EL (cell line): ENCODE results near the gene TTC27.
"Not testable (repeated sequence)": the region's sequence is repeated elsewhere in the genome, so short reads cannot be mapped to it uniquely, and the experiment has no call there.

Source experiments
- DNase-seq: peaks from one replicate; pipeline ENCODE4 v3.0.0-alpha.2; 2016

The TTC27 gene

DNA sequence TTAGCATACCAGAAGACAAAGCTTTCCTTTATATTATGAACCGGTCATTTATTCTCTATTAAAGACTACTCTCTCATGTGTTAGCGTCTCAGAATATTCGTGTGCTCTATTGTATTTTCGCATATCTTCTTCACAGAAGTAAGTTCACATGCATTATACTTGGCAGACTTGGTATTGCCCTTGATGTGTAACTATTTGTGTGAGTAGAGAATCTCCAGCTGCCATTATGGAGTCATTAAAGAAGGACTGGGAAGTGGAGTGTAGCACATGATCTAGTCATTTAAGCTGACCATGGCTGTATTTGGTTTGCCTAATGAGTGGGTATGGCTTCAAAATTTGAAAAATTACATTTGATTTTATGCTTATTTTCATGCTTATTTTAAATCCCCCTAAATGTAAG, 92.9 kb downstream of the TTC27 start:
- DNase-seq = no peak

DNA sequence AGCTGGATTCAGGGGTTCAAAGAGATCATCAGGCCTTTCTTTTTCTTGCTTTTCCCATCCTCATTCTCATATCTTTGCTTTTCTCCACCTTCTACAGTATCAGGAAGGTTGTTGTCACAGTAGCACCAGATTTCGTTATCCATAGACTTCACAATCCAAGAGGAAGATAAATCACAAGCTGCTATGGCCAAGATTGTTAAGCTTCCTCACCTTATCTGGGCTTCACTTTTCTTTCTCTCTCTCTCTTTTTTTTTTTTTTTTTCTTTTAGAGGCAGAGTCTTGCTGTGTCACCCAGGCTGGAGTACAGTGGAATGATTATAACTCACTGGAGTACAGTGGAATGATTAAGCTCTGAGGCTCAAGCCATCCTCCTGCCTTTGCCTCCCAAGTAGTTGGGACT, 93.5 kb downstream of the TTC27 start:
- no peak for DNase-seq

DNA sequence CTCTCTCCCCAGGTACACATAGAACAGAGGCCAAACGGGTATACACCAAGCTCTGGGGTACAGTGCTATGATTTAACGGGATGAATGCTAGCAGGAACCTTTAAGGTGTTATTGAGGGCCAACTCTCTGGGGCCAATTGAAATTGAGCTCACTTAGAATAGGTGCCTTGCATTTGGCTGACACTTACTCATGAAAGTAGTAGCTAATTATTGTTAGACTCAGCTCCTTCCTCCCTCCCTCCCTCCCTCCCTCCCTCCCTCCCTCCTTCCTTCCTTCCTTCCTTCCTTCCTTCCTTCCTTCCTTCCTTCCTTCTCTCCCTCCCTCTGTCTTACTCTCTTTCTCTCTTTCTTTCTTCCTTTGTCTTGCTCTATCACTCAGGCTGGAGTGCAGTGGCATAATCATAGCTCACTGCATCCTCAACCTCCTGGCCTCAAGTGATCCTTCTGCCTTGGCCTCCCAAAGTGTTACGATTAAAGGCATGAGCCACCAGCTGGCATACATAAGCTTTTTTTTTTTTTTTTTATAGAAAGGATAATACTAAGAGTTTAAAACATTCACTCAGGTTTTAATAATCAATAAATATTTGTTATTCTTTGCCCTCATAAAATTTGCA, 95.7 kb downstream of the TTC27 start:
- DNase-seq = no peak

DNA sequence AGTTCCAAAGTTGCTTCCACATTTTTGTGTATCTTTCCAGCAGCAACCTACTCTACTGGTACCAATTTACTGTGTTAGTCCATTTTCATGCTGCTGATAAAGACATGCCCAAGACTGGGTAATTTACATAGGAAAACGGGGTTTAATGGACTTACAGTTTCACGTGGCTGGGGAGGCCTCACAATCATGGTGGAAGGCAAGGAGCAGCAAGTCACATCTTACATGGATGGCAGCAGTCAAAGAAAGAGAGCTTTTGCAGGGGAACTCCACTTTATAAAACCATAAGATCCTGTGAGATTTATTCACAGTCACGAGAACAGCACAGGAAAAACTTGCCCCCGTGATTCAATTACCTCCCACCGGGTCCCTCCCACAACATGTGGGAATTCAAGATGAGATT, 98.8 kb downstream of the TTC27 start:
- not testable (repeated sequence) for DNase-seq

DNA sequence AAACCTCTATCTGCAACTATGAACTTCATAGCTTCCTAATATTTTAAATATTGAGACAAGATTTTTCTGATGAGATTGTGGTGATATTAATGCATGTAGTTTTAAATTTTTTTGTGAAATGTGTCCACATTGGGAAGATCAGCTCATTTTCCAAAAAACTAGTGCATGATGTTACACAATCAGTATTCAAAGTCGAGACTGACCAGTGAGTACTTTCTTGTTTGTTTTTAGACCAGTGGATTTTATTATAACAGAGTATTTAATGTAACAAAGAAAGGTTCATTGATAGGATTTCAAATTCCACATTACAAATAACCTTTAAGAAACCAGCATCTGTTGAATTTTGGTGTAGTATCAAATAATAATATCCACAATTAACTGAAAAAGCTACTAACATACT, 99.3 kb downstream of the TTC27 start:
- no peak for DNase-seq

DNA sequence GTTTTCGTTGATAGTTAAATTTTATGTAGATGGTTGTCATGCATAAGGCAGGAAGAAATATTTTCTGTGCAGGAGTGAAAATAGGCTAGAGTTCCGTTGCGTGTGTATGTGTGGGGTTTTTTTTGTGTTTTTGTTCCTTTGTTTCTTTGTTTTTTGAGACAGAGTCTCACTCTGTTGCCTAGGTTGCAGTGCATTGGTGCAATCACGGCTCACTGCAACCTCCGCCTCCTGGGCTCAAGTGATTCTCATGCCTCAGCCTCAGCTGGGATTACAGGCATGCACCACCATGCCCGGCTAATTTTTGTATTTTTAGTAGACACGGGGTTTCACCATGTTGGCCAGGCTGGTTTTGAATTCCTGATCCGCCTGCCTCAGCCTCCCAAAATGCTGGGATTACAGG, 103.1 kb downstream of the TTC27 start:
- DNase-seq = not testable (repeated sequence)

DNA sequence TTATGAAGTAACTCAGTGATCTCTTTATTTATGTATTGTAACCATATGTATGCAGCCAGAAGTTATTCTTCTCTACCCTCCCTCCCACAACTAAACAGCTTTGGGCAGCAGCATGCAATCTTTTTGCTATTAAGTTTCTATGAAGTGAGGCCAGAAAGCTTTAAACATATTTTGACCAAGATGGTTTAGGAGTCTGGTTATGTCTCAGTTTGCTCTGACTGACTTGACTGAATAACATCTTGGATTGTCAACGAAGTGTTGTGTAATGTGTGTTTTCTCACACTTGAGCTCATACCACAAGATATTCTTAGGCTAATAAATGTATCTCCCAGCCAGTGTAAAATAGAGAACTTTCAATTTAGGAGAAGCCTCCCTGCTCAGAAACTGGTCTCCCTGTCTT, 104.3 kb downstream of the TTC27 start:
- no peak for DNase-seq

DNA sequence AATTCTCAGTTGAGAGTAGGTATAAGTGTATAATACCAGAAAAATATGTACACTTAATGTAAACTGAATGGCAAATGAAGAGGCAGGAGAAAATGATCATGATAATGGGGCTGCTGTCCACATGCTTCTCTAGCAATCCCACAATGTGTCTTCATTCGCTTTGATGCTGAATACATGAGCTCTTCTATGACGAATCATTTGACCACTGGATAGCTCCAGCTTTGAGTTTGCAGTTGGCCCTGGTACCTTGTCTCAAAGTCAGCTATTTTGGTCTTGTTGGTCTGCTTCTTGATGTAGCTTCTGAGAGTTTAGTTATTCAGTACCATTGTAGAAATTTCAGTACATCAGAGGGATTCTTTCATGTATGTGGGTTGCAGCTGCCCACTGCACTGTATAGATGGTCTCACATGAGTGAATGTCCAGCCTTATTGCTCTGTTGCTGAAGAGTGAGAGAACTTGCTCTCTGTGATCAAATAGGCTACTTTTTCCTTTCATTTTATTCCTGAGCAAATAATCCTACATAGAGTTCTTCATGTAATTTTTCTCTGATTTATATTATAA, 105.1 kb downstream of the TTC27 start:
- no peak for DNase-seq

DNA sequence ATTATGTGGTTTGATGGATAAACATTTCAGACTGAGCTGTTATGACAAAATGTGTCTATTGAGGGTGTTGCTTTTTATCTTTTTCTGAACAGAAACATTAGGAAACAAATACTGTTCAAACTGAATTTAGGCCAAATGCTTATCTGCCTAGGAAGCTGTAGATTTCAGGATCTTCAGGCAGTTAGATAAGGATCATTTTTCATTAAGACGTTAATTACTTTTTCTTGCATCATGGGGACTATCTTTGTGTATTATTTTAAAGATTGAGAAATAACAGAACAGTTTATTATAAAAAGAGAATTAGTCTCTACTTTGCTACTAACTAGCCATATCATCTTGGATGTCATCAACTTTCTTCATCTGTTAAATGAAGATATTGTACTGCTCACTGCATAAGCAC, 107.5 kb downstream of the TTC27 start:
- DNase-seq = no peak

DNA sequence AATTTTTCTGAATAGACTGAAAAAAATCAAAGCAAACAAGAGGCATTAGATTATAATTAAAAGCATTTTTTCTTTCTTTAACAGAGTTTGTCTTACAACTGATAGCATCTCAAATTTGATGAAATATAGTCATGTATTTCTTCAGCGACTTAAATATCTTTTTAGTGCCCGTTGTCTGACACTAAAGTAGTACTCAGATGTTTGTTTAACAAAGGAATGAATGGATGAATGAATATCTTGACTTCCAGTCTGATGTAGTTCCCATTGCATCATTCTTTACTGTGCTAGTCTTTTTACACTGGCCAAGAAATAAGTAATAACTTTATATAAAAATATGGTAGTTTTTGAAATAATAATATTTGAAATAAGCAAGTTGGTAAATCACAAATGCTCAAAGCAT, 111.1 kb downstream of the TTC27 start:
- DNase-seq = no peak

DNA sequence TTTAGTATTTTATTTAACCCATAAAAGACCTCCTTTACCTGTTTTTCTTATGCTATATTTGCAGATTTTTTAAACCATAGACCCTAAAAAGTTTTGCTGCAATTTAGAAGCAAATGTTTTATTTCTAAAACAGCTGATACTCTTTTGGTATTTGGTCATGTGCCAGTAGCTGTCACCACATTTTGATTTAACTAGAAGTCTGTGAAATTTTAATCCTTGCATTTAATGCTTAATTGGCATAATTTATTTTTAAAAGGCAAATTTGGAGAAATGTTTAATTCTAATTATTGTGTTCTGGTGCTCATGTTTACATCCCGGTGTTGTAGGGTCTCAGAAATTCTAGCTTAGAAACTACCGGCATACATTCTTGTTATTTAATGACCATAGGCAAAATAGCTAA, 111.8 kb downstream of the TTC27 start:
- no peak for DNase-seq

DNA sequence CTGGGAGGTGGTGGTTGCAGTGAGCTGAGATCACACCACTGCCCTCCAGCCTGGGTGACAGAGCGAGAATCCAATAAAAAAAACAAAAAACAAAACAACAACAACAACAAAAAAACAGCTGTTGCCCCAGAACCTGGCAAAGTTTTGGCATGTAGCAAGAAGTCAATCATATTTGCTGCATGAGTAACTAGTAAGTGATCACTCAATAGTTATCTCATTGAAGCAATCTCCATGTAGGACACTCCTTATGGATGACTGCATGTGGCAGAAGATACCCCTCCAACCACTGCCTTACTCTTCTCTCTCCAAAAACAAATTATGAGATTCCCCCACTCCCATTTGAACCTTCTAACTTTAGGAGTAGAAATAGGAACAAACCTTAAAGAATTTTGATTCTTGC, 113.7 kb downstream of the TTC27 start:
- peak; percentile 27 for DNase-seq

DNA sequence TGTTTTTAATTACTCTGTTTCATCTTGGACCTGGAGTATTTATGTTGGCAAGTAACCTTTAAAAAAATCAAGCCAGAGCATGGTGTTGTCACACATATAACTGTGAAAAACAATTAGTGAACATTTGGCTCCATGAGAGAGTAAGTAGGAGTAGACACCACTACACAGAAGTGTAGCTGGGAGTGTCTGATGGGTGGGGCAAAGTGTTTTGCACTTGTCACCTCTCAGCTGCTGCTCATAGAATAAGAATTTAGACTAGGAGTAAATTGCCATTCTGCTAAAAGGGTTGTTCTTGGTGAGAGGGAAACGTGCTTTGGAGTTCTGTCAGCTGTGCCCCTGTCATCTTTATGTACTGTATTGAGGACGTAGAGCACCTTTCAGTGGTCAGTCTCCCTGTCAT, 114.5 kb downstream of the TTC27 start:
- no peak for DNase-seq

DNA sequence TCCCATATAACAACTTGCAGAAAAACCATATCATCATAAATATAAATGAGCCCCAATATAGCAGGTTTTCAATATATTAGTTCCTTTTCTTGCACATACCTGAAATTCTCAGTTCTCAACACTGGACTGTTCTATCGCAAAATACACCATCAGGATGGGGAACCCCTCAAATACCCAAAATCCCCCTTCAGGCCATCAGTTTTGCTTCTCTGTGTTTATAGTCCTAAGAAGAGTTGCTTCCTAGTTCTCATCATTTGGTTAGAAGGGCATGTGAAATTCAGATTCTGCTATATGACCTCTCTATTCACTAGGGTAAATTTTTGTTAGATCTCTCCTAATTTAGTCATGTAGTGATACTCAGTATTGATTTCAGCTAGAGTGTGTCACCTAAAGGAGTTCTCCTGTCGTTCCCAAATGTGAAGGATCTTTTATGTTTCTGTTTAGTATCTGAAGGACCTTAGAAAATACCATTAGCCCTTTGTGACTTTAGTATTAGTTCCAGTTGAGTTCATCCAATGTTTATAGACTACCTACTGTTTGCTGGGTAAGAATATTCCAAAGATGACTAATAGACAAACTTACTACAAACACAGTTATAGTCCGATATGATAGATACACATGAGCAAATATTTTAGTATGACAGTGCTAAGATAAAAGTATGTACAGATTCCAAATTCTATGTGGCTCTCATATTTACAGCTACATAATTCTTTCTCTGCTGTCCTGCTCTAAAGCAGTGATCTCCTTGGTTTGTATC, 115.8 kb downstream of the TTC27 start:
- DNase-seq = peak; percentile 34

DNA sequence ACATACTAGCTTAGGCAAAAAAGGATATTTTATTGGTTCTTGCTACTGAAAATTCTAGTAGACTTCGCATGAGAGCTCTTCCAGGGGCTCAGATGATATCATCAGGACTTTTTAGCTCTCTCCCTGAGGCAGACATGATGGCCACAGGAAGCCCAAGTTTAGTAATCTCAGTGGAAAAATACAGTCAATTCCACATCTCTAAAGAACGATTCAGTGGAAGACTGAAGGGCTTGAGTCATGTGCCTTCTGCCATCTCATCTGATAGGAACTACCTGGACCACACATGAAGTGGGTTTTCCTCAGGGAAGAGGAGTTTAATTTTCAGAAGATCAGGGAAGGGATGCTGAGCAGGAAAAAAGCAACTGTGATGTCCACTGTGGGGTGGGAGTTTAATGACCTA, 117.3 kb downstream of the TTC27 start:
- DNase-seq = peak; percentile 68

DNA sequence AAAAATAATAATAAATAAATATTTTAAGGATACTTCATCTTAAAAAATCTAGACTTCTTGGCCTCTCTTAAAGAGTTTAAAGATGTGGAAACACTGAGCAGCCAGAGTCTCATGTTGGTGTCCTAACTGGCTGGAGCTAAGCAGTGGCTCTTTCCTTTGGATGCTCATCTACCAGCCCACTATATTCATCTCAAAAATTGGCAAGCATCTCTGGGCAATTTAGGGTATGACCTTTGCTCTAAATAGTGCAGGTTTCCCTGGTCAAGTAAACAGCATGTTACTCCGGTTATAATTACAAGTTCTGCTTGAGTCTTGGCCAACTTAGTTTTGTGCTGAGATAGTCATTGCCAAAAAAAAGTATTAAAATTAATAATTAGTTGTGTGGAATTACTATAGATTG, 117.8 kb downstream of the TTC27 start:
- DNase-seq = no peak

DNA sequence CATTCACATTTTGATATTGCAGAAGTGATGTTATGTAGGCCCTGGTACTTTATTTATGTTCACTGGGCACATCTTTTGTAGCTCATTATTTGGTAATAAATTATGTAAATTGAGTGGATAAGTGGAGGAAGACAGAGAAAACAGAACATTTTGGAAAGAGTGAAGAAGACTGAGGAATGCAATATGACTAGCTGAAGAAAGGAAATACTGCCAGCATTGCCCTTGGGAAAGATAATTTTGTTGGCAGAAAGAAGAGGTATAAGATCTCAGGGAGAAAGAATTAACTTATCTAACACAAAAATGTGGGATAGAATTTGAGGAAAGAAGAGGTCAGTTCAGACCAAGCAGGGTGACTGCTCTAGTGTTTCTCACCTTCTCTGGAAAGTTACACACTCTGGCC, 118.8 kb downstream of the TTC27 start:
- no peak for DNase-seq

DNA sequence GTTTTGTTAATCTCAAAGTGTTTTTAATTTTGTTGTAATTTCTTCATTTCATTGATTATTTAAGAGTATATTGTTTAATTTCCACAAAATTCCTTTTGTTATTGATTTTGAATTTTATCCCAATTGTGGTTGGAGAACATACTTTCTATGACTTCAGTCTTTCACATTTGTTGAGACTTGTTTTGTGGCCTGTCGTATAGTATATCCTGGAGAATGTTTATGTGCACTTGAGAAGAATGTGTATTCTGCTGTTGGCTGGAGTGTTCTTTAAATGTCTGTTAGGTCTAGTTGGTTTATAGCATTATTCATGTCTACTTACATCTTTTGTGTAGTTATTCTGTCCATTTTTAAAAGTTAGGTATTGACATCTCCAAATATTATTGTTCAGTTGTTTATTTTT, 120.3 kb downstream of the TTC27 start:
- no peak for DNase-seq

DNA sequence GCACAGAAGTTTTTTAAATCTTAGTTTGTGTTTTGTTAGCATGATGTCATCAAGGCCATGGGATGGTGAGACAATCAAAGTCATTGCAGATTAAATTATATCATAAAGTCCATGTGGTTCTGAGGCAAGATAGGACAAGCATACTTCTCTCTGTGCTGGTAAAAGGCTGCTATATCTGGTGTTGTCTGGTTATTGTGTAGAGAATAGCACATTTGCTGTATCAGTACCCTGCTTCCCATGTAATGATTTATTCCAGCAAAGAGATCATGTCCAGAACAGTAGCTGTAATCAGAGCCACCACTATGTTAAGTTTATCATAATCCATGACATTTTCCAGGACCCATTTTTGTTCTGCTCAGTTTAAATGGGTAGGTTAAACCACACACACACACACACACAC, 123.0 kb downstream of the TTC27 start:
- no peak for DNase-seq

DNA sequence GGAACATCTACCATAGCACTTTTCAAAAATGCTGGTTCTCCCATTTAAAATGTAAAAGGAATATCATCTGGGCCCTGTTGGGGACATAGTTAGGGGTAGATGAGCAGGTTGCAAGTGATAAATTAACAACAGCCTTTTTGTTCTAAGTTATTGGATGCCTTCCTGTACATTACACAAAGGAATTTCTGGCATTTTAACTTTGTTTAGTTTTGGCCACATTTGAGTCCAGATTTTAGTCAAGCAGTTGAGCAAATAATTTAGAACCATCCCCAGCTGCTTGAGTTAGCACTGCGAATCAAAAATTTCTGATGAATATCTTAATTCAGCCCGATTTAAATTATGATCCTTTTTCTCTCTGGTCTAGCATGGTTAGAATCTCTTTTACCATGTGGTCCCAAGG, 124.4 kb downstream of the TTC27 start:
- peak; percentile 43 for DNase-seq

DNA sequence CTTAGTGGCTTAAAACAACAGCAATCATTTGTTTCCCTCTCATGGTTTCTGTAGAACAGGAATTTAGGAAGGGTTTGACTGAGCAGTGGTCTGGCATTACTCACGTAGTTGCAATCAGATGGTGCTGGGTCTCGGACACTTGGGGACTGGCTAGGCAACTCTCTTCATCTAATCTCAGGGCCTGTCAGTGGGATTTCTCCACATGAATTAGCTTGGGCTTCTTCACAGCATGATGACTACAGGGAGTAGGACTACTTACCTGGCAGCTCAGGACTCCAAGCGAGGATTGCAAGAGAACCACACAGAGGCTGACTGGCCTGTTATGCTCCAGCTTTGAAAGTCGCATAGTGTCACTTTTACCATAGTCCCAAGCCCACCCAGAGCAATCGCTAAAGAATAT, 125.1 kb downstream of the TTC27 start:
- DNase-seq = no peak

DNA sequence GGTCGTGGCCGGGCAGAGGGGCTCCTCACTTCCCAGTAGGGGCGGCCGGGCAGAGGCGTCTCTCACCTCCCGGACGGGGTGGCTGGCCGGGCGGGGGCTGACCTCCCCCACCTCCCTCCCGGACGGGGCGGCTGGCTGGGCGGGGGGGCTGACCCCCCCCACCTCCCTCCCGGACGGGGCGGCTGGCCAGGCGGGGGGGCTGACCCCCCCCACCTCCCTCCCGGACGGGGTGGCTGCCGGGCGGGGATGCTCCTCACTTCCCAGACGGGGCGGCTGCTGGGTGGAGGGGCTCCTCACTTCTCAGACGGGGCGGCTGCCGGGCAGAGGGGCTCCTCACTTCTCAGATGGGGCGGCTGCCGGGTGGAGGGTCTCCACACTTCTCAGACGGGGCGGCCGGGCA, 126.8 kb downstream of the TTC27 start:
- not testable (repeated sequence) for DNase-seq

DNA sequence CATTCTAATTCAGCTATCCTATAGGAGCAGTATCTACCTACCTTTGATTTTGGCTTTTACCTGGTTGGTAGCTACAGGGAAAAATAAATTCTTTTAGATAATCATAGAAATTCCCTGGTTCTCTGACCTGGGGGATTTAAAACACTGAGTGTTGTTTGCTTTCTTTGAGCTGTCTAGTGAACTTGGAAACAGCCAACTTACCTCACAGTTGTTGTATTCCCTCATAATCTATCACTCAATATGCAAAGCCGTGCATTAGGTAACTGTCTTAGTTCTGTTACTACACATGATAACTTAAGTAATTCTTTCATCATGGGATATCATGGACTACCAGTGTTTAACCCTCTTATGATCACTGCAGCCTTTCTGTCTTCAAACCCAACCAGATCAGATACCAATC, 127.8 kb downstream of the TTC27 start:
- DNase-seq = no peak

DNA sequence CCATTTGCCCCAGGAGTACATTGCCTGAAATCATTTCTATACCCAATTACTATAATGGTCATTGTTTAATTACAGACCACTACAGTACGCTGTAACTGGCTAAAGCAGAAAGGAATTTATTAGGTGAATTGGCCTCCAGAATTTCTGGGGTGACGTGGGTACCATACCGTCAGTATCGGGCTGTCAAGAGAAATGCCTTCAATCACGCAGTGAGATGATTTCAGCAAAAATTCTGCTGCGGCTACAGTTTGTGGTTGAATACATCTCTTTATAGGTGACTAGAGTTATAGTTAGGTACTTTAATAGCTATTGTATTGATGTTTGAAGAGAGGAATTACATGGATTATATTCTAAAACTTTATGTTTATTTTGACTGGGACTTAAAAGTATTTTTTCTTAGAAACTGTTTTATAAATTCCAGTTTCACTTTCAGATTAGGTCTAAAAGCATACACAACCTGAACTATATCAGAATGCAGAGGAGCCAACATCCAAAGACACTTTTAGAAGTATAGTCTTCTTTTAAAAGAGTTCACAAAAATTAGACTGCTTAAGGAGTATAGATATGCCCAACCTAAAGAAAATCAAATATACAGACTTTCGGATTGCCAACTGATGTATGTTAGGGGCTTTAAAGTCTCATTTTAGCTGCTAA, 128.4 kb downstream of the TTC27 start:
- no peak for DNase-seq
